Measurements from ENCODE around the gene TNFRSF18. TPM values are rescaled to one million over a fixed set of nuclear protein-coding genes. Genes with fewer than 3 reads are reported as not detected.

TNFRSF18 gene
- total and polyA plus RNA-seq, 10 of the 15 experiments (the other 5 are each of a cell fraction or from before 2014, with no cell fraction given) = 0.18 to 7.5 (median 1.5) TPM; not detected in 1

DNA sequence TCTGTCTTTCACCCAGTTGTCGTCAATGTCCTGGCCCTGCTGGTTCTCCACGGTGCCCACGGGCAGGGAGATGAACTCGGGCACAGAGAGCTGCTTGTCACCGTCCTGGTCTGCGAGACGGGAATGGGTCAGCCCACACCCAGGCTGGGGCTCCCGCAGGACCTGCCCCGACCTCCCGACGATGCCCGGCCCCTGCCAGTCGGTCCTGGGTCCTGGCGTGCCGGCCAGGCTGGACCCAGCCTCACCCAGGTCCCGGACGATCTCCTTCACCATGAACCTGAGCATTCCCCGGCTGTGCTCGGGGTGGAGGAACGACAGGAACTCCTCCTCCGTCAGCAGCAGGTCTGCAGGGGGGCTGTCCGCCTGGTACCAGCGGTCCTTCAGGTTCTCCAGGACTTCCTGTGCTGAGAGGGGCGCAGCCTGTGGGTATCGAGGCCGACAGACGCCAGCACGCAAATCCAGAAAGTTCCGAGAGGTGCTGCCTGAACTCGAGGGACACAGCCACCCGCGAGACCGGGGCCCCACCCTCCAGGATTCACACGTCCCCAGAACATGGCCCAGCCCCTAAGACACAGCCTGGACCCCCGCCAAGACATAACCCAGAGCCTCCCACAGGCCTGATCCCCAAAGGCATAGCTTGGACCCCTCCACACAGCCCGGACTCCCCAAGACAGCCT is 12.3 kb upstream of the TNFRSF18 start:
- Histone ChIP-seq H3K4me1 (ENCODE audit: control insufficient read depth, insufficient read depth, low read length) (peaks cover 19% of the 10 kb centered on the region), H3K9me3 (replicated peaks; ENCODE audit: control insufficient read depth, insufficient read depth, low read length) (no peaks in the 10 kb centered on the region; the same call in 2 of the 3 replicates), H4K20me1 (ENCODE audit: control insufficient read depth, insufficient read depth) (no peaks in the 10 kb centered on the region), H3K27me3 (replicated peaks in 1 of 2; ENCODE audit: control insufficient read depth in 2 of 2, insufficient read depth in 2 of 2, low read length in 1 of 2) (no peaks in the 10 kb centered on the region), H2AFZ (ENCODE audit: control insufficient read depth, low read depth, low read length) (no peak overlapping the region), H3K27ac (ENCODE audit: control insufficient read depth, insufficient read depth) (no peak overlapping the region), H3K4me2 (ENCODE audit: control insufficient read depth, insufficient read depth) (no peak overlapping the region), H3K79me2 (ENCODE audit: control insufficient read depth, insufficient read depth, low read length) (no peaks in the 10 kb centered on the region), H3K36me3 (ENCODE audit: control insufficient read depth in 2 of 2, insufficient read depth in 2 of 2, low read length in 1 of 2) (peaks cover 6 to 39% of the 10 kb centered on the region in 2 experiments), H3K4me3 (no peak overlapping the region), H3K9ac (ENCODE audit: control insufficient read depth, insufficient read depth, low read length) (no peak overlapping the region)
- 94% methylated on average over 35 of the region's 36 CpGs for WGBS (ENCODE audit: insufficient coverage, insufficient replicate concordance, low lambda C conversion rate, missing lambda C conversion rate)
- no TSS peak for BruUV-seq (replicated peaks)
- in situ Hi-C loops (cut with MboI) = no loop called here
- ChIA-PET POLR2A (interaction anchor here (0.8 kb wide), 1 partner anchor 12 kb away, joined by 3 read pairs; no protein-coding TSS in a partner anchor), RAD21 (ENCODE audit: unreplicated experiment) (no interaction called here), SMC1A (ENCODE audit: uncharacterized antibody, unreplicated experiment) (no interaction called here), CTCF (no interaction called here)
- DNase-seq (ENCODE audit: low read depth, low spot score) (no peak), ATAC-seq (no peak), FAIRE-seq (no peak)
- intact Hi-C loops (cut with micrococcal nuclease; ENCODE audit: unreplicated experiment) = no loop called here
- no peak for TF ChIP-seq SUPT20H (IDR thresholded peaks at IDR 0.05; ENCODE audit: borderline replicate concordance, control insufficient read depth, low read depth, low read length)
- no peak for TF ChIP-seq MTA2 (IDR thresholded peaks at IDR 0.05; ENCODE audit: low read depth)
- TF ChIP-seq MEF2B (IDR thresholded peaks at IDR 0.05; ENCODE audit: partially characterized antibody, poor library complexity, severe bottlenecking) = no peak
- TF ChIP-seq CBX5 (IDR thresholded peaks at IDR 0.05; ENCODE audit: low read depth) = no peak
- TF ChIP-seq EGR1 (IDR thresholded peaks at IDR 0.05; ENCODE audit: borderline replicate concordance in 1 of 2, low read depth in 2 of 2, low read length in 2 of 2) = no peak
- no peak for TF ChIP-seq SREBF1 (IDR thresholded peaks at IDR 0.05; ENCODE audit: low read length)
- no peak for TF ChIP-seq ESRRA (IDR thresholded peaks at IDR 0.05; ENCODE audit: low read length)
- TF ChIP-seq SMARCA5 (IDR thresholded peaks at IDR 0.05) = no peak
- no peak for TF ChIP-seq GATAD2B (conservative IDR thresholded peaks at IDR 0.05; ENCODE audit: low read depth)
- TF ChIP-seq, protein P1, sequence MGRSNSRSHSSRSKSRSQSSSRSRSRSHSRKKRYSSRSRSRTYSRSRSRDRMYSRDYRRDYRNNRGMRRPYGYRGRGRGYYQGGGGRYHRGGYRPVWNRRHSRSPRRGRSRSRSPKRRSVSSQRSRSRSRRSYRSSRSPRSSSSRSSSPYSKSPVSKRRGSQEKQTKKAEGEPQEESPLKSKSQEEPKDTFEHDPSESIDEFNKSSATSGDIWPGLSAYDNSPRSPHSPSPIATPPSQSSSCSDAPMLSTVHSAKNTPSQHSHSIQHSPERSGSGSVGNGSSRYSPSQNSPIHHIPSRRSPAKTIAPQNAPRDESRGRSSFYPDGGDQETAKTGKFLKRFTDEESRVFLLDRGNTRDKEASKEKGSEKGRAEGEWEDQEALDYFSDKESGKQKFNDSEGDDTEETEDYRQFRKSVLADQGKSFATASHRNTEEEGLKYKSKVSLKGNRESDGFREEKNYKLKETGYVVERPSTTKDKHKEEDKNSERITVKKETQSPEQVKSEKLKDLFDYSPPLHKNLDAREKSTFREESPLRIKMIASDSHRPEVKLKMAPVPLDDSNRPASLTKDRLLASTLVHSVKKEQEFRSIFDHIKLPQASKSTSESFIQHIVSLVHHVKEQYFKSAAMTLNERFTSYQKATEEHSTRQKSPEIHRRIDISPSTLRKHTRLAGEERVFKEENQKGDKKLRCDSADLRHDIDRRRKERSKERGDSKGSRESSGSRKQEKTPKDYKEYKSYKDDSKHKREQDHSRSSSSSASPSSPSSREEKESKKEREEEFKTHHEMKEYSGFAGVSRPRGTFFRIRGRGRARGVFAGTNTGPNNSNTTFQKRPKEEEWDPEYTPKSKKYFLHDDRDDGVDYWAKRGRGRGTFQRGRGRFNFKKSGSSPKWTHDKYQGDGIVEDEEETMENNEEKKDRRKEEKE (IDR thresholded peaks at IDR 0.05) = no peak
- TF ChIP-seq, protein P2, sequence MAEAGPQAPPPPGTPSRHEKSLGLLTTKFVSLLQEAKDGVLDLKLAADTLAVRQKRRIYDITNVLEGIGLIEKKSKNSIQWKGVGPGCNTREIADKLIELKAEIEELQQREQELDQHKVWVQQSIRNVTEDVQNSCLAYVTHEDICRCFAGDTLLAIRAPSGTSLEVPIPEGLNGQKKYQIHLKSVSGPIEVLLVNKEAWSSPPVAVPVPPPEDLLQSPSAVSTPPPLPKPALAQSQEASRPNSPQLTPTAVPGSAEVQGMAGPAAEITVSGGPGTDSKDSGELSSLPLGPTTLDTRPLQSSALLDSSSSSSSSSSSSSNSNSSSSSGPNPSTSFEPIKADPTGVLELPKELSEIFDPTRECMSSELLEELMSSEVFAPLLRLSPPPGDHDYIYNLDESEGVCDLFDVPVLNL (IDR thresholded peaks at IDR 0.05; ENCODE audit: low read depth, low read length) = no peak
- TF ChIP-seq, protein P3, sequence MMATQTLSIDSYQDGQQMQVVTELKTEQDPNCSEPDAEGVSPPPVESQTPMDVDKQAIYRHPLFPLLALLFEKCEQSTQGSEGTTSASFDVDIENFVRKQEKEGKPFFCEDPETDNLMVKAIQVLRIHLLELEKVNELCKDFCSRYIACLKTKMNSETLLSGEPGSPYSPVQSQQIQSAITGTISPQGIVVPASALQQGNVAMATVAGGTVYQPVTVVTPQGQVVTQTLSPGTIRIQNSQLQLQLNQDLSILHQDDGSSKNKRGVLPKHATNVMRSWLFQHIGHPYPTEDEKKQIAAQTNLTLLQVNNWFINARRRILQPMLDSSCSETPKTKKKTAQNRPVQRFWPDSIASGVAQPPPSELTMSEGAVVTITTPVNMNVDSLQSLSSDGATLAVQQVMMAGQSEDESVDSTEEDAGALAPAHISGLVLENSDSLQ (IDR thresholded peaks at IDR 0.05) = no peak
- TF ChIP-seq NFXL1 (IDR thresholded peaks at IDR 0.05; ENCODE audit: borderline replicate concordance) = no peak
- TF ChIP-seq EED (IDR thresholded peaks at IDR 0.05; ENCODE audit: low read depth) = no peak
- no peak for TF ChIP-seq CREB1 (IDR thresholded peaks at IDR 0.05; ENCODE audit: low read depth)
- TF ChIP-seq FOXM1 (IDR thresholded peaks at IDR 0.05; ENCODE audit: low read depth, low read length) = no peak
- no peak for TF ChIP-seq ZNF622 (IDR thresholded peaks at IDR 0.05)
- TF ChIP-seq, protein P4, sequence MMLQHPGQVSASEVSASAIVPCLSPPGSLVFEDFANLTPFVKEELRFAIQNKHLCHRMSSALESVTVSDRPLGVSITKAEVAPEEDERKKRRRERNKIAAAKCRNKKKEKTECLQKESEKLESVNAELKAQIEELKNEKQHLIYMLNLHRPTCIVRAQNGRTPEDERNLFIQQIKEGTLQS (IDR thresholded peaks at IDR 0.05; ENCODE audit: borderline replicate concordance, extremely low read depth, low read depth, low read length) = no peak
- no peak for TF ChIP-seq MYB (IDR thresholded peaks at IDR 0.05; ENCODE audit: borderline replicate concordance, low read depth, low read length)
- TF ChIP-seq LARP7 (IDR thresholded peaks at IDR 0.05) = no peak
